Suprapubic skin (tissue), 4 donors: ENCODE data around the gene FRMD8. TPM values are rescaled to one million over a fixed set of nuclear protein-coding genes. Genes with fewer than 3 reads are reported as not detected.
A peak's percentile ranks its signal among the peaks of the same experiment; 100 is the strongest.
"Not testable (repeated sequence)": the region's sequence is repeated elsewhere in the genome, so short reads cannot be mapped to it uniquely, and the experiment has no call there.

Source experiments
- DNase-seq, 2 donors: peaks; one replicate each; pipeline ENCODE4 v3.0.0-alpha.2; 2019; ENCODE audit warnings: low spot score in 2 of 2
- H3K27ac ChIP-seq: fragments of 200-600 bp; sonication (generic); one replicate; pipeline ENCODE4 v1.5.1; 2019
- H3K27me3 ChIP-seq: fragments of 200-600 bp; sonication (generic); one replicate; pipeline ENCODE4 v1.5.1; 2019
- H3K36me3 ChIP-seq: fragments of 200-600 bp; sonication (generic); one replicate; pipeline ENCODE4 v1.5.1; 2019
- H3K4me1 ChIP-seq: fragments of 200-600 bp; sonication (generic); one replicate; pipeline ENCODE4 v1.5.1; 2019
- H3K4me3 ChIP-seq: fragments of 200-600 bp; sonication (generic); one replicate; pipeline ENCODE4 v1.5.1; 2019; ENCODE audit warnings: mild to moderate bottlenecking
- H3K9me3 ChIP-seq: fragments of 200-600 bp; sonication (generic); one replicate; pipeline ENCODE4 v1.5.1; 2019
- CTCF ChIP-seq, 2 donors: fragments of 200-600 bp in 1 of 2; fragments of 450-650 bp in 1 of 2; sonication (generic) in 1 of 2; IDR thresholded peaks; one replicate each; pipeline ENCODE4 v1.5.1; 2016 to 2019; ENCODE audit warnings: antibody characterized with exemption in 2 of 2, mild to moderate bottlenecking in 1 of 2, moderate library complexity in 1 of 2
- EP300 ChIP-seq: sonication (generic); formaldehyde crosslinking; IDR thresholded peaks from one replicate; pipeline ENCODE4 v1.6.1; 2017; ENCODE audit warnings: antibody characterized with exemption
- POLR2A ChIP-seq, 2 donors: fragments of 450-650 bp; IDR thresholded peaks; one replicate each; pipeline ENCODE4 v1.6.1; 2017; ENCODE audit warnings: antibody characterized with exemption in 2 of 2, mild to moderate bottlenecking in 2 of 2, moderate library complexity in 2 of 2
- POLR2AphosphoS5 ChIP-seq, 3 donors: sonication (generic); formaldehyde crosslinking; IDR thresholded peaks; one replicate each; pipeline ENCODE4 v1.6.1; 2017; ENCODE audit warnings: antibody characterized with exemption in 3 of 3
- WGBS: methylation state at CpG from one replicate; pipeline ENCODE4 v1.1.5; 2018; 5-methylcytosine and 5-hydroxymethylcytosine counted together
- total RNA-seq, 4 donors: library from RNA; depleted of rRNA; stranded (reverse); fragments of >200 nt; gene quantifications; one replicate each; pipeline ENCODE4 v1.1.0, GENCODE V29; 2016

Gene FRMD8
- total RNA-seq, 4 donors from 2014 or later: 56.2 to 107 (median 81.5) TPM

GRCh38 chr11:65411681-65412070 lies 25.2 kb downstream of the FRMD8 start:
- H3K4me1 ChIP-seq: peaks cover 32% of the 10 kb centered on the region
- WGBS: 82% methylated on average over 5 of the region's 5 CpGs
- peaks cover 61% of the 10 kb centered on the region for H3K36me3 ChIP-seq
- H3K27me3 ChIP-seq: no peaks in the 10 kb centered on the region
- no peak overlapping the region for H3K4me3 ChIP-seq
- DNase-seq: peak; percentile 54 to 71
- TF ChIP-seq POLR2AphosphoS5 (IDR thresholded peaks at IDR 0.05) (no peak), EP300 (no peak), POLR2A (IDR thresholded peaks at IDR 0.05) (no peak), CTCF (IDR thresholded peaks at IDR 0.05) (no peak)
- H3K27ac ChIP-seq: no peak overlapping the region
- no peaks in the 10 kb centered on the region for H3K9me3 ChIP-seq

- 84% methylated on average over 23 of the region's 24 CpGs for WGBS
- peak overlapping the region; percentile 44 for H3K27ac ChIP-seq
Measured at GRCh38 chr11:65412271-65413076, 26.0 kb downstream of the FRMD8 start.

GRCh38 chr11:65413077-65413664 lies 26.7 kb downstream of the FRMD8 start:
- DNase-seq: peak; percentile 60 to 73
- WGBS: 78% methylated on average over 15 of the region's 15 CpGs
- Histone ChIP-seq H3K36me3 (peaks cover 48% of the 10 kb centered on the region), H3K27ac (peak overlapping the region; percentile 63), H3K4me1 (peaks cover 47% of the 10 kb centered on the region)
- not testable (repeated sequence) for H3K9me3 ChIP-seq, H3K4me3 ChIP-seq, H3K27me3 ChIP-seq

More at GRCh38 chr11:65412271-65413076, 26.0 kb downstream of the FRMD8 start:
- peak; percentile 56 to 77 for DNase-seq
- peaks cover 53% of the 10 kb centered on the region for H3K36me3 ChIP-seq
- H3K4me1 ChIP-seq: peaks cover 40% of the 10 kb centered on the region
- H3K9me3 ChIP-seq: no peaks in the 10 kb centered on the region
- no peak for TF ChIP-seq EP300
- TF ChIP-seq POLR2AphosphoS5 (IDR thresholded peaks at IDR 0.05): no peak
- no peak for TF ChIP-seq CTCF (IDR thresholded peaks at IDR 0.05)
- no peak for TF ChIP-seq POLR2A (IDR thresholded peaks at IDR 0.05)
- no peak overlapping the region for H3K4me3 ChIP-seq
- H3K27me3 ChIP-seq: no peaks in the 10 kb centered on the region

GRCh38 chr11:65414776-65415498 lies 28.5 kb downstream of the FRMD8 start:
- Histone ChIP-seq H3K27me3 (no peaks in the 10 kb centered on the region), H3K9me3 (no peaks in the 10 kb centered on the region), H3K4me1 (peaks cover 65% of the 10 kb centered on the region), H3K36me3 (peaks cover 30% of the 10 kb centered on the region), H3K27ac (peak overlapping the region; percentile 98), H3K4me3 (no peak overlapping the region)
- WGBS: 83% methylated on average over 10 of the region's 11 CpGs
- TF ChIP-seq POLR2A (IDR thresholded peaks at IDR 0.05) (no peak), CTCF (IDR thresholded peaks at IDR 0.05) (no peak), POLR2AphosphoS5 (IDR thresholded peaks at IDR 0.05) (peak in 2 of 3 donors; percentile 25 to 39), EP300 (no peak)
- DNase-seq: peak; percentile 64 to 74

- Histone ChIP-seq H3K4me3 (peak overlapping the region; percentile 91), H3K27me3 (no peaks in the 10 kb centered on the region), H3K9me3 (no peaks in the 10 kb centered on the region), H3K4me1 (peaks cover 73% of the 10 kb centered on the region), H3K27ac (peak overlapping the region; percentile 98), H3K36me3 (peaks cover 26% of the 10 kb centered on the region)
- TF ChIP-seq POLR2A (IDR thresholded peaks at IDR 0.05) (no peak), EP300 (no peak), POLR2AphosphoS5 (IDR thresholded peaks at IDR 0.05) (no peak), CTCF (IDR thresholded peaks at IDR 0.05) (no peak)
- DNase-seq: peak; percentile 65 to 75
- WGBS: 59% methylated on average over 8 of the region's 11 CpGs
Measured at GRCh38 chr11:65415499-65416340, 29.3 kb downstream of the FRMD8 start.
